SU-DHL-6 (cell line): ENCODE results near the gene ANXA2.

Experiments
- H2AFZ ChIP-seq: fragments of 200-600 bp; sonication (generic); 2 replicates; pipeline ENCODE4 v1.6.1; 2014; ENCODE audit warnings: low read depth, mild to moderate bottlenecking, moderate library complexity, mixed read lengths, antibody characterized with exemption, low read length; ENCODE audit not compliant: severe bottlenecking
- H3F3A ChIP-seq: fragments of 200-600 bp; shearing (Covaris generic); 2 replicates; pipeline ENCODE4 v1.6.0; 2016; ENCODE audit warnings: antibody characterized with exemption, mild to moderate bottlenecking; ENCODE audit not compliant: insufficient read depth
- H3K27ac ChIP-seq: fragments of 200-600 bp; sonication (generic); 2 replicates; pipeline ENCODE4 v1.5.1; 2016; ENCODE audit warnings: low read depth, mild to moderate bottlenecking, low read length, moderate library complexity, mixed read lengths
- H3K27me3 ChIP-seq: fragments of 200-600 bp; sonication (generic), shearing (Covaris generic); 2 replicates; pipeline ENCODE4 v1.6.0; 2014; ENCODE audit warnings: mild to moderate bottlenecking, low read length
- H3K36me3 ChIP-seq: fragments of 200-600 bp; sonication (generic); 2 replicates; pipeline ENCODE4 v1.6.1; 2014; ENCODE audit warnings: mild to moderate bottlenecking, low read length, mixed read lengths
- H3K4me2 ChIP-seq: fragments of 300-600, 200-600 bp; shearing (Covaris generic), sonication (generic); 2 replicates; pipeline ENCODE4 v1.6.0; 2014; ENCODE audit warnings: low read length, low read depth, mild to moderate bottlenecking; ENCODE audit not compliant: poor library complexity, severe bottlenecking
- H3K4me3 ChIP-seq: fragments of 200-600 bp; sonication (generic); 2 replicates; pipeline ENCODE4 v1.5.1; 2014; ENCODE audit warnings: antibody characterized with exemption, low read length, mild to moderate bottlenecking, mixed read lengths; ENCODE audit not compliant: insufficient read depth, poor library complexity, severe bottlenecking
- H3K79me2 ChIP-seq: fragments of 200-600 bp; sonication (generic); 2 replicates; pipeline ENCODE4 v1.6.1; 2014; ENCODE audit warnings: mild to moderate bottlenecking, low read length, moderate library complexity; ENCODE audit not compliant: insufficient read depth
- H3K9ac ChIP-seq: fragments of 200-600 bp; sonication (generic); 2 replicates; pipeline ENCODE4 v1.7.0; 2014; ENCODE audit warnings: mild to moderate bottlenecking, low read length
- H3K9me2 ChIP-seq: fragments of 200-600 bp; sonication (generic); replicated peaks from 2 replicates; pipeline ENCODE4 v1.6.1; 2014; ENCODE audit warnings: low read length; ENCODE audit not compliant: insufficient read depth
- H3K9me3 ChIP-seq: fragments of 200-600 bp; sonication (generic); 2 replicates; pipeline ENCODE4 v1.6.1; 2014; ENCODE audit warnings: low read length, mixed read lengths; ENCODE audit not compliant: insufficient read depth
- H4K20me1 ChIP-seq: fragments of 200-600 bp; sonication (generic); 2 replicates; pipeline ENCODE4 v1.6.1; 2014; ENCODE audit warnings: low read depth, mild to moderate bottlenecking, antibody characterized with exemption, low read length, moderate library complexity, mixed read lengths
- EZH2phosphoT487 ChIP-seq: fragments of 200-600 bp; sonication (generic), shearing (Covaris generic); conservative IDR thresholded peaks from 2 replicates; pipeline ENCODE4 v1.6.1; 2018; ENCODE audit warnings: mild to moderate bottlenecking, antibody characterized with exemption, low read length, moderate library complexity, mixed read lengths
- TF ChIP-seq, protein P1 (sequence below): fragments of 200-600 bp; sonication (generic); IDR thresholded peaks from one replicate; pipeline ENCODE4 v1.5.1; 2017; ENCODE audit warnings: antibody characterized with exemption, mild to moderate bottlenecking, low read length, moderate library complexity; ENCODE audit not compliant: insufficient read depth, poor library complexity, severe bottlenecking

Gene ANXA2

DNA sequence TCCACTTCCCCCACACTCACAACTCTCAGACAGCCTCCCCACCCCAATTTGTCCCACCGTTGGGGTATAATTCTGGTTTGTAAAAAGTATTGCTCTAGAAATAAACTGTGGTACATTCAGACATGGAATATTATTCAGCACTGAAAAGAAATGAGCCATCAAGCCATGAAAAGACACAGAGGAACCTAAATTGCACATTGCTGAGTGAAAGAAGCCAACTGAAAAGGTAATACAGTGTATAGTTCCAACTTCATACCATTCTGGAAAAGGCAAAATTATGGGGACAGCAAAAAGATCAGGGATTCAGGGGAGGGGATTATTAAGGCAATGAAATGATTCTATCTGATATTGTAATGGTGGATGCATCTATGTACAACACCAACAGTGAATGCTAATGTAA is 10.5 kb downstream of the ANXA2 start:
- Histone ChIP-seq H4K20me1 (no peaks in the 10 kb centered on the region), H3K79me2 (no peaks in the 10 kb centered on the region), H3K36me3 (no peaks in the 10 kb centered on the region), H3F3A (no peaks in the 10 kb centered on the region), H3K27ac (no peak overlapping the region), H3K27me3 (no peaks in the 10 kb centered on the region), H3K9me3 (no peaks in the 10 kb centered on the region), H3K4me2 (no peak overlapping the region), H3K9me2 (no peaks in the 10 kb centered on the region), H3K4me3 (no peak overlapping the region), H3K9ac (no peak overlapping the region), H2AFZ (no peak overlapping the region)
- TF ChIP-seq, protein P1, sequence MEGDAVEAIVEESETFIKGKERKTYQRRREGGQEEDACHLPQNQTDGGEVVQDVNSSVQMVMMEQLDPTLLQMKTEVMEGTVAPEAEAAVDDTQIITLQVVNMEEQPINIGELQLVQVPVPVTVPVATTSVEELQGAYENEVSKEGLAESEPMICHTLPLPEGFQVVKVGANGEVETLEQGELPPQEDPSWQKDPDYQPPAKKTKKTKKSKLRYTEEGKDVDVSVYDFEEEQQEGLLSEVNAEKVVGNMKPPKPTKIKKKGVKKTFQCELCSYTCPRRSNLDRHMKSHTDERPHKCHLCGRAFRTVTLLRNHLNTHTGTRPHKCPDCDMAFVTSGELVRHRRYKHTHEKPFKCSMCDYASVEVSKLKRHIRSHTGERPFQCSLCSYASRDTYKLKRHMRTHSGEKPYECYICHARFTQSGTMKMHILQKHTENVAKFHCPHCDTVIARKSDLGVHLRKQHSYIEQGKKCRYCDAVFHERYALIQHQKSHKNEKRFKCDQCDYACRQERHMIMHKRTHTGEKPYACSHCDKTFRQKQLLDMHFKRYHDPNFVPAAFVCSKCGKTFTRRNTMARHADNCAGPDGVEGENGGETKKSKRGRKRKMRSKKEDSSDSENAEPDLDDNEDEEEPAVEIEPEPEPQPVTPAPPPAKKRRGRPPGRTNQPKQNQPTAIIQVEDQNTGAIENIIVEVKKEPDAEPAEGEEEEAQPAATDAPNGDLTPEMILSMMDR, result no peak
- TF ChIP-seq EZH2phosphoT487, result no peak

DNA sequence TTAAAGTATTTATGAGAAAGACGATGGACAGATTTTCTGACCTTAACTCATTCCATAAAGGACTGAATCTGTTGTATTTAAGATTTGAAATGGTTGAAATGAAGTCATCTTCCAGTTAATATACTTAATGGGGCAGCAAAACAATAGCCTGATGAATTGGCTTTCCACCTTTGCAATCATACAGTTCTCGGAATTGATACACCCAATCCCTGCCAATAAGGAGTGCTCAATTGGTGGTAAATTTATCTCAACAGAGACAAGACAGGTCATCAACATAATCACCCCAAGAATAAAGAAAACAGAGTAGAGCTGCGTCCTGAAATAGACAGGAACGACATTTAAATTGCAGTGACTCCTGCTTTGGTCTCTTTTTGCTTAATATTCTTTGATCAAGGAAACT is 11.2 kb downstream of the ANXA2 start:
- Histone ChIP-seq H3K9me2 (no peaks in the 10 kb centered on the region), H4K20me1 (no peaks in the 10 kb centered on the region), H3K36me3 (no peaks in the 10 kb centered on the region), H3K9ac (no peak overlapping the region), H3K27ac (no peak overlapping the region), H3K4me3 (no peak overlapping the region), H3K79me2 (no peaks in the 10 kb centered on the region), H3K4me2 (no peak overlapping the region), H3K27me3 (no peaks in the 10 kb centered on the region), H2AFZ (no peak overlapping the region), H3F3A (no peaks in the 10 kb centered on the region), H3K9me3 (no peaks in the 10 kb centered on the region)
- no peak for TF ChIP-seq EZH2phosphoT487
- TF ChIP-seq, protein P1, result no peak

DNA sequence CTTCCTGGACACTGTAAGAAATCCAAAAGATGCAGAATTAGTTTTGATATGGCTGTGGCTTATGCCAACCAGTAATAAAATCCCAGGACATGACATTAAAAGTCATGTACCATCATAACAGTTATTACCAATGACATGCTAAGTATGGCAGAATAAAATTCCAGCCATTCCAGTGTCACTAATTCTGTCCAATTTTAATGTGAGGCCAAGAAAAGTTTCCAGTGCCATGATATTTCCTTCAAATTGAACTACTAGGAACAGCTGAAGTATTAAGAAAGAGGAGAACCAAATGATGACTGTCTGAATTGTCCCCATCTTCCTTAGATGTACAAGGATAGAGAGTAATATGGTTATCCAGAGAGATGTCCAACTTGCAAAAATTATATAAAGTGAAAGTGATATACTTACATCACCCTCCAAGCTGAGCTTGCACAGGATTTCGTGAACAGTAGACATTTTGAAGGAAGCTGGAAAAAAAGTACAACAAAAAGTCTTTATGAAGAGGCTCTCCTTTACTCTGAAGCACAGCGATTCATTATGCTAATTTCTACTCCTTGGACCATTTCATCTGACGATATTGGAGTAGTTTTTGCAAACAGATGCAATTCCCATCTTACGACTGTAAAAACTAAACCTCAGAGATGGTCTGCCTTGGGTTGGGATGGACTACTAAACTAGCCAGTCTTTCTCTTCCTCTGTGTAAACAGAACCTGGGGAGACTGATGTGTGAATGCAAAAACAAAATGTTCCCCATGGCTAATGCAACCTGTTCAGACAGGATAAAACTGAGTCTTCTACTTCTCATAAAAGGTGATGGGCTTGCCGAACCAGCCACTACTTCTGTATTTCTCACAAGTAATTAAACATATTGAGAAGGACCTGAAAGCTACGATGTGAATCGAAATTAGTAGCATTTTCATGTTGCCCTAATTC is 11.9 kb downstream of the ANXA2 start:
- Histone ChIP-seq H3K27ac (no peak overlapping the region), H3K36me3 (no peaks in the 10 kb centered on the region)

More for the DNA sequence above, 11.9 kb downstream of the ANXA2 start:
- no peaks in the 10 kb centered on the region for H4K20me1 ChIP-seq
- no peak overlapping the region for H3K4me3 ChIP-seq
- no peaks in the 10 kb centered on the region for H3K9me3 ChIP-seq
- TF ChIP-seq, protein P1, result no peak
- TF ChIP-seq EZH2phosphoT487, result no peak
- no peak overlapping the region for H2AFZ ChIP-seq
- H3K79me2 ChIP-seq, result no peaks in the 10 kb centered on the region
- no peaks in the 10 kb centered on the region for H3K27me3 ChIP-seq
- H3K4me2 ChIP-seq, result no peak overlapping the region
- no peak overlapping the region for H3K9ac ChIP-seq
- no peaks in the 10 kb centered on the region for H3K9me2 ChIP-seq
- H3F3A ChIP-seq, result no peaks in the 10 kb centered on the region
